Hematopoietic multipotent progenitor cell treated with erythropoietin and hydrocortisone succinate and interleukin-3 and kit ligand, for 6 days (in vitro differentiated cells): Measurements from ENCODE around the gene TSPAN15.

Experiments
- DNase-seq: peaks from one replicate; pipeline ENCODE4 v3.0.0-alpha.2; 2015

Gene TSPAN15

GRCh38 chr10:69418052-69418752, 33.1 kb upstream of the TSPAN15 start:
- DNase-seq, result no peak

- DNase-seq, result no peak
These were observed 32.0 kb upstream of the TSPAN15 start for GRCh38 chr10:69419096-69419743.

- DNase-seq, result no peak
These were observed 31.5 kb upstream of the TSPAN15 start for GRCh38 chr10:69419744-69420126.

GRCh38 chr10:69421611-69422308, 29.5 kb upstream of the TSPAN15 start:
- DNase-seq, result no peak

GRCh38 chr10:69422676-69423075, 28.6 kb upstream of the TSPAN15 start:
- DNase-seq, result no peak

GRCh38 chr10:69425041-69425440, 26.2 kb upstream of the TSPAN15 start:
- DNase-seq, result no peak

GRCh38 chr10:69425511-69426298, 25.6 kb upstream of the TSPAN15 start:
- DNase-seq, result no peak

GRCh38 chr10:69426376-69426727, 24.9 kb upstream of the TSPAN15 start:
- DNase-seq, result no peak

GRCh38 chr10:69428165-69428564, 23.1 kb upstream of the TSPAN15 start:
- no peak for DNase-seq

- DNase-seq, result no peak
These were observed 17.1 kb upstream of the TSPAN15 start for GRCh38 chr10:69434169-69434568.

- DNase-seq, result no peak
These were observed 16.3 kb upstream of the TSPAN15 start for GRCh38 chr10:69434926-69435325.

GRCh38 chr10:69435966-69436520, 15.2 kb upstream of the TSPAN15 start:
- DNase-seq, result no peak

GRCh38 chr10:69437321-69438259, 13.7 kb upstream of the TSPAN15 start:
- no peak for DNase-seq

GRCh38 chr10:69438536-69439349, 12.5 kb upstream of the TSPAN15 start:
- DNase-seq, result no peak

GRCh38 chr10:69439350-69439739, 11.9 kb upstream of the TSPAN15 start:
- DNase-seq, result no peak

- DNase-seq, result peak; percentile 47
These were observed 11.3 kb upstream of the TSPAN15 start for GRCh38 chr10:69439813-69440506.

- no peak for DNase-seq
These were observed 7.9 kb upstream of the TSPAN15 start for GRCh38 chr10:69443354-69443753.

- no peak for DNase-seq
These were observed 6.2 kb upstream of the TSPAN15 start for GRCh38 chr10:69445041-69445440.

GRCh38 chr10:69446229-69446628, 5.0 kb upstream of the TSPAN15 start:
- no peak for DNase-seq

GRCh38 chr10:69446650-69447151, 4.6 kb upstream of the TSPAN15 start:
- no peak for DNase-seq
